Activated effector memory CD4-positive, alpha-beta T cell treated with Interleukin-2 at 50 U/mL for 16 hours (primary cell): ENCODE data around the gene NTRK1.

Source experiments
- DNase-seq: peaks from one replicate; pipeline ENCODE4 v3.0.0-alpha.2; 2020

NTRK1 gene

DNA sequence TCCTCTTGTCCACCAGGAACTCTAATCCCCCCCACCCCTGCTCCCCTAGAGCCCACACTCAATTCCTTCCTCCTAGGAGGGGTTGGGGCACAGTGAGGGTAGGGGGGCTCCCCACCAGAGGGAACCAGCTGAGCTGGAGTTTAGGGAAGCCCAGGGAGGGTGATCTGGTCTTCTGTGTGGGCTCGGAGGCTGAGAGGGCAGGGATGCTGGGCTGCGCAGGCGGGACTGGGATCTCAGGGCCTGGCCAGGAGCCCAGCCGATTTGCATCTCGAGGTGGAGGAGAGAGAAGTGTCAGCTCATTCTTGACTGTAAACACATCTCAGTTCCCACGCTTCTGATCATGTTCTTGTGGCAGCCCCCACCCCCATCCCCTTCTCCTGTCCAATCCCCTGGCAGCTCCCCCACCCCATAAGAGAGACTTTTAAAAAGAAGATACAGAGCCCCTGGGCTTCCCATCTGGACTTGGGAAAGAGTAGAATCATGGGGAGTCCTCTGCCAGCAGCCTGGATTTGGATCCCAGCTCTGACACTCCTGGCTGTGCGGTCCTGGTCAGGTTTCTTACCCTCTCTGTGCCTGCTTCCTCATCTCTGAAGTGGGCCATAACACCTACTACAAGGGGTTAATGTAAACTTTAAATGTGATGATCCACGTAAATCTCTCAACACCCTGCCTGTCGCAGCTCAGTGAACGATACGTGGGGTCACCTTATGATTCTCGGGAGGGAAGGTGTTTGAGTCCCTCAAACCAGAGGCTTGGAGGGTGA lies 39.5 kb downstream of the NTRK1 start:
- DNase-seq, result no peak

DNA sequence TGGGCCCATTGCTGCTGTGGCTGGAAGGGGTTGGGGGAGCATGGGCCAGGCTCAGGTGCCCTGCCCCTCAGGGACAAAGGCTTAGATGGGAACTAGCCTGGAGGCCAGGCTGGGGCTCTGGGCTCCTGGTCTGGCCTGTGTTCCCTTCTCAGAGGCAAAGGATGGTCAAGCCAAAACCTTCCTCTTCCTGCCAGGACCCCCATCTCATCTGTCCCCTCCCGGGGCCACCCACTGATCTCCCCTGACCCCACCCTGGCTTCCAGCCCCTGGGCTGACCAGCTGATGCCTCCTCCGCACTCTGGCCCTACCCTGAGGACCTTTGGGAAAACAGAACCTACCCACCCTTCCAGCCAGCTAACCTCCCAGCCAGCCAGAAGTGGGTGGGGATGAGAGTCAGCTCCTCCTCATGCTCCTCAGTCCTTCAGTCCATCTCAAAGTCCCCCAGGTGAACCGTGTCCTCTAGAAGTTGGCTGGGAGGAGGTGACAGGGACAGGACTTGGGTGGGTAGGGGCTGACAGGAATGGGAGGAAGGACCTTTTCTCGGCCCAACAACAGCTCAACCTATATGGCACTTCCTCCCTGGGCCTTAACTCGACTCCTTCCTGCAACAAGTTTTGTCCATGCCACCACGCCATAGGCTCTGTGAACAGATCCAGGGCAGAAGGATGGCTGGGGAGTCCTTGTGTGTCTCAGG lies 40.4 kb downstream of the NTRK1 start:
- DNase-seq, result no peak

DNA sequence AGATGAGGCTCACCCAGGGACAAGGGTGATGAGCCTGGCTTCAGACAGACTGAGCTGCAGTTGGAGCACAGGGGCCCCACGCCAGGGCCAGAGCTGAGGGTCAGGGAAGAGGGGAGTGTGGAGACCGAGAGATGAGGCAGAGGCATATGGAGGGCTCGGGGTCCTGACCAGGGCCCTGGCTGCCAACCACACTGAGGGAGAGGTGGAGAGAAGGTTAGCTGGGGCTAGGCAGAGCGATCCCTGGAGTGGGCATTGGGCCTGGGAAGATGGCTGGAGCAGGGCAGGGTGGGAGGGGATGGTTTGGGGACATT lies 40.9 kb downstream of the NTRK1 start:
- no peak for DNase-seq

DNA sequence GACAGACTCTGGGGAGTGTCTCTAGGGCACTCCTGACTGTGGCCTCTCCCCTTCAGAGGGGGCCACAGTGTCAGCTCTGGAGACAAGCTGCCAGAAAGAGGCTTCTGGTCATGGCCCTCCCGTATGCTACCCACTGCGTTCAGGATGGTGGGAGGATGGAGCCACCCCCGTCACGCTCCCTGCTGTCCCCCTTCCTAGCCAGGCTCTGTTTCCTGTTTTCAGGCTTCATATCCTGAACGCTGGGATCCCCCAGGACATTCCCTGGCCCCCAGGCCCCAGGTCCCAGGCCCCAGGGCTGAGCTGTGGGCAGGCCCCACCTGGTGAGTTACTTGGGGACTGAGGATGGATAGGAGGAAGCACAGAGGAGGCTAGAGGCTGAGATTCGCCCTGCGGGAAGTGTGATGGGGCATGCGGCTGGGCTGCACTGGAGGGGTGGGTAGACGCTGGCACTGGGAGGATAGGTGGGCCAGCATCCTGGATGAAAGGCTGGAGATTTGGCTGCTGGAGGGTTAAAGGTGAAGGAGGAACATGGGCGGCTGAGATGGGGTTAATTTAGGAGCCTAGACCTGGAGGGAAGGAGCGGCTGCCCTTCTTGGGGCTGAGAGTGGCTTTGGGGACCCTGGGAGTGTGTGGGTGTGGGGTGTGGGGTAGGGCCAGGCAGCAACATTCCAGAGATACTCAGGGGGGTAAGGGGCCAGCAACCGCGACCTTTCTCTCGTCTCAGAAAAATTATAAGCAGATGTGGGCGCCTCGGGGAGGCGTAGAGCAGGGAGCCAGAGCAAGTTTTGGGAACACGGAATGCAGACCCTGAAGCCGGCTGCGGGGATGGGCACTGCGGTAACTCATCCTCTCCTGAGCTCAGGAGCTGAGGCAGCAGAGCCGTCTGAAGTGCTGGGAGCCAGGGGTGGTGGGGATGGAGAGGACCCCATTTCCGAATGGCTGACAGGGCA lies 41.6 kb downstream of the NTRK1 start:
- DNase-seq, result no peak

DNA sequence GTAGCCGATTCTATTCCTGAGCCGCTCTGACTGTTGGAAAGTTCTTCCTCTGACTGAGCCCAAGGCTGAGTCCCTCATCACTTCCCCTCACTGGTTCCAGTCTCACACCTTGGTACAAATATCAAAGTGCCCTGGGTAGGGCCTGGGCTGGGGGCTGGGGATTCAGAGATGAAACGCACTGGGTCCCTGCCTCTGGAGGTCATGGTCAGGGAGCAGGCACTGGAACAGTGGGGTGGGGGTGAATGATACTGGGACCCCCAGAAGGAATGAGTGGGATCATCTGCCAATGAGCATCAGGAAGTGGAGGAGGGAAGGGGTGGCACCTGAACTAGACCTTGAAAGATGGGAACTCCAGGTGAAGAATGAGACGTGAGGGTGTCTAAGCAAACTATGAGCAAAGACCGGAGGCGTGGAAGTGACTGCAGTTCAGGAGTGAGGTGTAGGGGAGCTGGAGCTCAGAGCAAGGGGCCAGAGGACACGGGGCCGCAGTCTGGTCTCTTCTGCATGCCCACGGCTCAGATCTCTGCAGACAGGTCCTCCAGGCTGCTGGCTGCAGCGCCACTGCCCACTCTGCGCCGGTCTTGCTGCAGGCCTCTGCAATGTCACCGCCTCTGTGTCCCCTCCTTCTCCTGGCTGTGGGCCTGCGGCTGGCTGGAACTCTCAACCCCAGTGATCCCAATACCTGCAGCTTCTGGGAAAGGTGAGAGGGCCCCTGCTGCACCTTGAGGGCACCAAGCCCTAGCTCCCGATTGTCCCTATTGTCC lies 42.8 kb downstream of the NTRK1 start:
- no peak for DNase-seq

DNA sequence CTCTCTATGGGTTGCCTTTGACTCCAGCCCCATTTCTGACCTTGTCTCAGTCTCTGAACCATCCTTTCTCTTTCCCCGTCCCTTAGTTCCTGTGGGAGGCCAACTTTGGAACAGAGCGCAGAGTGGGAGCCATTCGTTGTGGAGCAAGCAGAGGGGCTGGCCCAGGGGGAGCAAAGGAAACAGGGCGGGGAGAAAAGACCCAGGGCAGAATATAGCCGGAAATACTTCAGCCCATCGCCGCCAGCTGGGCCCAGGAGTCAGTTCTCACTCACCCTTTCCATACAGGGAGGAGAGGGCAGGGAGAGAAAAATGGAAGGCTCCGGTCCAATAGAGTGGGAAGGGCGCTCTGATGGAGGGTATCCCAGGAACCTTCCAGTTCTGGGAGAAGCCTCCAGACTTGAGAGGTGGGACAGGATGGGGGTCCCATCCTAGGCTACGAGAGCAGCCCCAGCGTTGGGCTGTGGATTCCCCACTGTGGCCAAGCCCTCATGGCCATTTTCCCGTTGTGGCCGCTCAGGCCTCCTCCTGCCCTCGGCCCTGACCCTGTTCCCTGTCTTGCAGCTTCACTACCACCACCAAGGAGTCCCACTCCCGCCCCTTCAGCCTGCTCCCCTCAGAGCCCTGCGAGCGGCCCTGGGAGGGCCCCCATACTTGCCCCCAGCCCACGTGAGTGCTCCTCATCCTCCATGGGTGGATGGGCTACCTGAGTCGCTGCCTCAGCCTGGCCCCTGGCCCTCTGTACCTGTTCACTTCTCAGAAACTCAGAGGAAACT lies 43.7 kb downstream of the NTRK1 start:
- DNase-seq, result no peak

DNA sequence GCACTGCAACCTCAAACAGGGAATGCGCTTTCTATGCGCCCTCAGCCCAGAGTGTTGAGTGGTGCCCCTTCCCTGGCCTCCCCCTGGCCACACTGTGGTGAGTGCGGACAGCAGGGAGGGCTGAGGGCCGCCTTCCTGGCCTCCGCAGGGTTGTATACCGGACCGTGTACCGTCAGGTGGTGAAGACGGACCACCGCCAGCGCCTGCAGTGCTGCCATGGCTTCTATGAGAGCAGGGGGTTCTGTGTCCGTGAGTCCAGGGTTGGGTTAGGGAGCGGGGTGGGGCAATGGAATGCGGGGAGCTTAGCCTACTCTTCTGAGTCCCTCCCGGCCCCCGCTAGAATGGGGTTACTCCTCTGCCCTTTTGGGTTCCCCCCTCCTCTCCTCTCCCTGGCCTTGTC lies 44.5 kb downstream of the NTRK1 start:
- DNase-seq, result no peak

DNA sequence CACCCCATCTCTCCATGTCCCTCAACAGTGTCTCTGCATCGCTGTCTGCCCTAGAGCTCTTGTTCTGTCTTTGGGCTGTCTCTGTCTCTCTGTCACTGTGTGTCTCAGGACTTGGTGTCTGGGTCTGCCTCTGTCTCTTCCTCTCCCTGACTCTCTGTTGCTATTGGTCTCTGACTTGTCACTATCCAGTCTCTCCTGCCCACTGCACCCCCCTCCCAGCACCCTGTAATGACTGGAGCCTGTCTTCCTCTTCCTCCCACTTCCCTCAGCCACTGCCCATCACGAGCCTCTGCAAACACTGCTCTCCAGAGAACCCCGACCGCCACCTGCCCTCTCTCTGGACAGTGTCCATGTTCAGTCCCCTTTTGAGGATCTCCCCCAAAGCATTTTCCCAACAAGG lies 45.0 kb downstream of the NTRK1 start:
- no peak for DNase-seq

DNA sequence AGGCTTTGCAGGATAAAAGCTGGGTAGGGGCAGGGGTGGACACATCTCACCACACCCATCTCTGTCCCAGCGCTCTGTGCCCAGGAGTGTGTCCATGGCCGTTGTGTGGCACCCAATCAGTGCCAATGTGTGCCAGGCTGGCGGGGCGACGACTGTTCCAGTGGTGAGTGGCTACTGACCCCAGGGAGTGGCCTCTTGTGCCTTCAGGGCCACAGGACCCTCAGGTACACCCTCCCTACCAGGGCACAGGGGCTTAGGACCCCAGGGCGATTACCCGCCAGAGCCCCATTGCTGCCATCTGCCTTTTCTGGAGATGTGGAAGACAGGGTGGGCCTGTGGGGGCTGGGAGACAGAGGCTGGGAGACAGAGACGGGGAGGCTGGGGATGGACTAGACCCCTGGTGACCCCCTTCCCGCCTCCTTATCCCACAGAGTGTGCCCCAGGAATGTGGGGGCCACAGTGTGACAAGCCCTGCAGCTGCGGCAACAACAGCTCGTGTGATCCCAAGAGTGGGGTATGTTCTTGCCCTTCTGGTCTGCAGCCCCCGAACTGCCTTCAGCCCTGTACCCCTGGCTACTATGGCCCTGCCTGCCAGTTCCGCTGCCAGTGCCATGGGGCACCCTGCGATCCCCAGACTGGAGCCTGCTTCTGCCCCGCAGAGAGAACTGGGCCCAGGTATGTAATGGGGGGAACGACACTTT lies 45.7 kb downstream of the NTRK1 start:
- no peak for DNase-seq

DNA sequence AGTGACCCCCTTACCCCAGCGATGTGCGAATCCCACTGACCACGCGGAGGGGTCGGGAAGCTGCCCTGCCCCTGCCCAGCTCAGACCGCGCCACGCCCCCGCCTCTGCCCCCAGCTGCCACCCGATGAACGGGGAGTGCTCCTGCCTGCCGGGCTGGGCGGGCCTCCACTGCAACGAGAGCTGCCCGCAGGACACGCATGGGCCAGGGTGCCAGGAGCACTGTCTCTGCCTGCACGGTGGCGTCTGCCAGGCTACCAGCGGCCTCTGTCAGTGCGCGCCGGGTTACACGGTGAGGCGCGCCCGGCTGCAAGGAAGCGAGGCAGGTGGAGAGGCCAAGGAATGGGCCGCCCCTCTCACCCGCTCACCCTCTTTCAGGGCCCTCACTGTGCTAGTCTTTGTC lies 47.9 kb downstream of the NTRK1 start:
- DNase-seq, result no peak

DNA sequence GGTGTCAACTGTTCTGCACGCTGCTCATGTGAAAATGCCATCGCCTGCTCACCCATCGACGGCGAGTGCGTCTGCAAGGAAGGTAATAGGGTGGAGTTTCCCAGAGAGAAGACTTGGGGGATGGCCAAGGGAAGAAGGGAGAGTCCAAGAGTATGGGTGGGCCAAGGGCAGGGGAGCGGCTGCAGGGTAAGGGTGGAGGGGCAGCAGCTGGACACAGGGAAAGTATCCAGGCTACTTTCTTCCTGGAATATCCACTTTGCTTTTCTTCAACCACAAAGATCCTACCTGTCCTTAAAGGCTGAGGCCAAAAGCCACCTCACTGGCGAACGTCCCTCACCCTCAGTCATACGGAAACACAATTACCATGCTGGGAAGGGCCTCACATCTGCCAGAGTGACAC lies 48.3 kb downstream of the NTRK1 start:
- no peak for DNase-seq

DNA sequence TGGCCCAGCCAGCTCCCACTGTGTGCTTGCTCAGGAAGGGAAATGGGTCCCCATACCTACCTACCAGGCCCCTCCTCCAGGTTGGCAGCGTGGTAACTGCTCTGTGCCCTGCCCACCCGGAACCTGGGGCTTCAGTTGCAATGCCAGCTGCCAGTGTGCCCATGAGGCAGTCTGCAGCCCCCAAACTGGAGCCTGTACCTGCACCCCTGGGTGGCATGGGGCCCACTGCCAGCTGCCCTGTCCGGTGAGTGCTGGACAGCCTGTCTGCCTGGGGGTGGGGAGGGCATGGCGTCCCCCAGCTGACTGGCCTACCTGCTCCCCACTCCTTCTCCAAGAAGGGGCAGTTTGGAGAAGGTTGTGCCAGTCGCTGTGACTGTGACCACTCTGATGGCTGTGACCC lies 49.0 kb downstream of the NTRK1 start:
- no peak for DNase-seq

DNA sequence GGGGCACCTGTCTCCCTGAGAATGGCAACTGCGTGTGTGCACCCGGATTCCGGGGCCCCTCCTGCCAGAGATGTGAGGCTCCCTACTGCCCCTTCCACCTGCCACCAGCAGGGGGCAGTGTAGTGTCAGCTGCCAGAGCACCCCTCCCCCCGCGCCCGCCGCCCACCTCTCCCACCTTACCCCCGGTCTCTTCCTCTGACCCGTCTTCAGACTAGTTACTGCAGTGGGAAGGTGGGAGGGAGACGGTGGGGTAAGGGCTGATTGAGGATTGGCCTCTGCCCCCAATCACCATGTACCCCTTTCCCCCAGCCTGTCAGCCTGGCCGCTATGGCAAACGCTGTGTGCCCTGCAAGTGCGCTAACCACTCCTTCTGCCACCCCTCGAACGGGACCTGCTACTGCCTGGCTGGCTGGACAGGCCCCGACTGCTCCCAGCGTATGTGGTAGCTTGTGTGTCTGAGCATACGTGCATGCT lies 49.7 kb downstream of the NTRK1 start:
- peak; percentile 22 for DNase-seq

DNA sequence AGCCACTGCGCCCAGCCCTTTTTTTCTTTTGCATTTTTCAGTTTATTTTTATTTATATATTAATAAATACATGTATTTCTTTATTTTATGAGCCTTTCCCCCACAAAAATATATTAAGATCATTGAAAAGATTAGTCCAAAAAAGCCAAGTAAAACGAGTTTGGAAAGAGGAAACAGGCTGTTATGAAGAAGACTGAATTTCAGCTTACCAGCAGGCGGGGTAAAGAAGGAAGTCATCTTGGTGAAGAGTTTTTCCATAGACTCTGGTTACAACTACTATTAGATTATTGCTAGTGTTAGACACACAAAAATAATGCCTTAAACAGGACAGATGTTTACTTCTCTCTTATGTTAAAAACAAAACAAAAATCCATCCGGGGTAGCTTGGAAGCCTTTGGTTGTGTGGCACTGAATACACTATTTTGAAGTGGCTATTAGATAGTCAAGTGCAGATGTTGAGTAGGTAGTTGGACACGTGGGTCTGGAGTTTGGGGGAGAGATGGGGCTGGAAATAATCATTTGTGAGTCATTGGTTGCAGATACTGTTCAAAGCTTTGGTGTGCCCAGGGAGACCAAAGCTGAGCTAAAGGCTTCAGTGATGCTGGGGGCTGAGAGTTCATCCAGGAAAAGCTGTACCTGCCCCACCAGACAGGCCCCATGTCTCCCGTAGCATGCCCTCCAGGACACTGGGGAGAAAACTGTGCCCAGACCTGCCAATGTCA lies 51.1 kb downstream of the NTRK1 start:
- DNase-seq, result no peak

DNA sequence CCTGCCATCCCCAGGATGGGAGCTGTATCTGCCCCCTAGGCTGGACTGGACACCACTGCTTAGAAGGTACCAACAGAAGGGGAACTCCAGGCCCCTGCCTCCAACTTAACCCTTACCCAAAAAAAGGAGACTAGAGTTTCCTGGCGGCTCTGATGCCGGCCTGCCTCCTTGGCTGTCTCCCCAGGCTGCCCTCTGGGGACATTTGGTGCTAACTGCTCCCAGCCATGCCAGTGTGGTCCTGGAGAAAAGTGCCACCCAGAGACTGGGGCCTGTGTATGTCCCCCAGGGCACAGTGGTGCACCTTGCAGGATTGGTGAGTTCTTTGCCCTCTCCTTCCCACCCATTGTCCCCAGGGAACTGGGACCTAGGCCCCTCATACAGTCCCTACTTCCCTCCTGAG lies 51.6 kb downstream of the NTRK1 start:
- no peak for DNase-seq

DNA sequence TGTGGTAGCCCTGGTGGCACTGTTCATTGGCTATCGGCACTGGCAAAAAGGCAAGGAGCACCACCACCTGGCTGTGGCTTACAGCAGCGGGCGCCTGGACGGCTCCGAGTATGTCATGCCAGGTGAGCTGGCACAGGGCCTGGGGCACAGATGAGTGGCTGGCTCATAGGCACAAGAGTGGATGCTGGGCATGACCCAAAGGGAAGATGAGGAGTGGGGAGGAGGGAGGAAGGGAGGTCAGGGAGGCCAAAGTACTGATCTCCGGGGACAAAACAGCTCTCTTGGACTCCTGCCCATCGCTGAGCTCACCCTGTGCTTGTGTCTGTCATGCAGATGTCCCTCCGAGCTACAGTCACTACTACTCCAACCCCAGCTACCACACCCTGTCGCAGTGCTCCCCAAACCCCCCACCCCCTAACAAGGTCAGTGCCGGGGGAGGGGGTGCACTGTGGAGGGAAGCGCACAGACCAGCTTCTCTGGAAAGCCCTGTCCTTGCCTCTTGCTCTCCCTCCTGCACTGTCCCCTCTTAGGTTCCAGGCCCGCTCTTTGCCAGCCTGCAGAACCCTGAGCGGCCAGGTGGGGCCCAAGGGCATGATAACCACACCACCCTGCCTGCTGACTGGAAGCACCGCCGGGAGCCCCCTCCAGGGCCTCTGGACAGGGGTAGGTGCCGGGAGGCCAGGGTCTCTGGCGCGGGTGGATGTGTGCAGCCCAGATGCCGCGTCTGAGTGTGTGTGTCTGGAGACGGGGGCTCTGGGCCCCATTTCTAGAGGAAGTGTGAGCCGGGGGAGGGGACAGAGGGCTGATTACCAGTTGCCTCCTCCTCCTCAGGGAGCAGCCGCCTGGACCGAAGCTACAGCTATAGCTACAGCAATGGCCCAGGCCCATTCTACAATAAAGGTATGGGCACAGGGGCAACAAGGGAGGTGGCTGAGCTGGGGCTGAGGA lies 52.5 kb downstream of the NTRK1 start:
- DNase-seq, result no peak

DNA sequence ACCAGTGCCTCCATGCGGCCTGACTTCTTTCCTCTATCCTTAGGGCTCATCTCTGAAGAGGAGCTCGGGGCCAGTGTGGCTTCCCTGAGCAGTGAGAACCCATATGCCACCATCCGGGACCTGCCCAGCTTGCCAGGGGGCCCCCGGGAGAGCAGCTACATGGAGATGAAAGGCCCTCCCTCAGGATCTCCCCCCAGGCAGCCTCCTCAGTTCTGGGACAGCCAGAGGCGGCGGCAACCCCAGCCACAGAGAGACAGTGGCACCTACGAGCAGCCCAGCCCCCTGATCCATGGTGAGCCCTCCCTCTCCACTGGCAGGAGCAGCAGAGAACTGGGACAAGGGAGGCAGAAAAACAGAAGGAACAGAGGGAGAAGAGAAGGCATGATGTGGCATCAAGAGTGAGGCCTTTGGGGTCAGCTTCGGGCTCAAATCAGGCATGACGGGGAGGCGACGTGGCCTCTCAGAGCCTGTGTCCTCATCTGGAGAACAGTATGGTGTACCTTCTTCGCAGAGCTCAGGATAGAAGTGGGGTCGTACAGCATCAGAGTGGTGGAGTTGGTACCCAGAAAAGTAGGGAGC lies 53.2 kb downstream of the NTRK1 start:
- no peak for DNase-seq

DNA sequence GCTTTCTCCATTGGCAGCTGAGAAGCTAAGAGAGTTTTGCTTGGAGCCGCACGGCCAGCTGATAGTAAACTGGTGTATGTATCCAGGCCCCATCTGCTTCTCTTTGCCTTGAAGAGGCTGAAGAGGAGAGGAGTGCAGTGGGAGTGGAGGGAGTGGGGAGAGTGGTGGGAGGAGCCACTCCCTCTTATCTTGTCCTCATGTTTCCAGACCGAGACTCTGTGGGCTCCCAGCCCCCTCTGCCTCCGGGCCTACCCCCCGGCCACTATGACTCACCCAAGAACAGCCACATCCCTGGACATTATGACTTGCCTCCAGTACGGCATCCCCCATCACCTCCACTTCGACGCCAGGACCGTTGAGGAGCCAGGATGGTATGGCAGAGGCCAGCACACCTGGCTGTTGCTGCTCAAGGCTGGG lies 53.8 kb downstream of the NTRK1 start:
- no peak for DNase-seq
